ENCODE results near the gene HS3ST2. TPM values are rescaled to one million over a fixed set of nuclear protein-coding genes. Genes with fewer than 3 reads are reported as not detected.

The HS3ST2 gene
- polyA plus RNA-seq, 2 of the 4 experiments (the other 2 are of a cell fraction), result not detected

GRCh38 chr16:22900863-22901262 is 86.9 kb downstream of the HS3ST2 start:
- H3K27ac ChIP-seq, result no peak overlapping the region
- WGBS (ENCODE audit: missing lambda C conversion rate), result 21% methylated on average over 6 of the region's 6 CpGs
- H3K9me3 ChIP-seq, result 0 out of 3 replicates have a peak, but pooled peaks cover 6% of the 10 kb centered on the region
- CTCF ChIA-PET, result interaction anchor here (1.1 to 2.7 kb wide), 6 partner anchors 10 to 1135 kb away, joined by 3 to 16 read pairs (median 4); no protein-coding TSS in a partner anchor
- no peak for TF ChIP-seq HEYL (CRISPR knock-in tag; IDR thresholded peaks at IDR 0.05)
- no peak for TF ChIP-seq NPAS2 (CRISPR knock-in tag; IDR thresholded peaks at IDR 0.05; ENCODE audit: borderline replicate concordance)
- TF ChIP-seq ESRRA (IDR thresholded peaks at IDR 0.05; ENCODE audit: borderline replicate concordance, low read length), result no peak
- TF ChIP-seq, protein P1, sequence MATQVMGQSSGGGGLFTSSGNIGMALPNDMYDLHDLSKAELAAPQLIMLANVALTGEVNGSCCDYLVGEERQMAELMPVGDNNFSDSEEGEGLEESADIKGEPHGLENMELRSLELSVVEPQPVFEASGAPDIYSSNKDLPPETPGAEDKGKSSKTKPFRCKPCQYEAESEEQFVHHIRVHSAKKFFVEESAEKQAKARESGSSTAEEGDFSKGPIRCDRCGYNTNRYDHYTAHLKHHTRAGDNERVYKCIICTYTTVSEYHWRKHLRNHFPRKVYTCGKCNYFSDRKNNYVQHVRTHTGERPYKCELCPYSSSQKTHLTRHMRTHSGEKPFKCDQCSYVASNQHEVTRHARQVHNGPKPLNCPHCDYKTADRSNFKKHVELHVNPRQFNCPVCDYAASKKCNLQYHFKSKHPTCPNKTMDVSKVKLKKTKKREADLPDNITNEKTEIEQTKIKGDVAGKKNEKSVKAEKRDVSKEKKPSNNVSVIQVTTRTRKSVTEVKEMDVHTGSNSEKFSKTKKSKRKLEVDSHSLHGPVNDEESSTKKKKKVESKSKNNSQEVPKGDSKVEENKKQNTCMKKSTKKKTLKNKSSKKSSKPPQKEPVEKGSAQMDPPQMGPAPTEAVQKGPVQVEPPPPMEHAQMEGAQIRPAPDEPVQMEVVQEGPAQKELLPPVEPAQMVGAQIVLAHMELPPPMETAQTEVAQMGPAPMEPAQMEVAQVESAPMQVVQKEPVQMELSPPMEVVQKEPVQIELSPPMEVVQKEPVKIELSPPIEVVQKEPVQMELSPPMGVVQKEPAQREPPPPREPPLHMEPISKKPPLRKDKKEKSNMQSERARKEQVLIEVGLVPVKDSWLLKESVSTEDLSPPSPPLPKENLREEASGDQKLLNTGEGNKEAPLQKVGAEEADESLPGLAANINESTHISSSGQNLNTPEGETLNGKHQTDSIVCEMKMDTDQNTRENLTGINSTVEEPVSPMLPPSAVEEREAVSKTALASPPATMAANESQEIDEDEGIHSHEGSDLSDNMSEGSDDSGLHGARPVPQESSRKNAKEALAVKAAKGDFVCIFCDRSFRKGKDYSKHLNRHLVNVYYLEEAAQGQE (IDR thresholded peaks at IDR 0.05), result no peak
- TF ChIP-seq POLR2AphosphoS2 (conservative IDR thresholded peaks at IDR 0.05; ENCODE audit: low read length), result no peak
- no peak for TF ChIP-seq NR3C1 (IDR thresholded peaks at IDR 0.05)
- no peak for TF ChIP-seq CHD2 (IDR thresholded peaks at IDR 0.05; ENCODE audit: low read length, partially characterized antibody)
- no peak for ATAC-seq
- no peak overlapping the region for H3K4me2 ChIP-seq
- H3K4me1 ChIP-seq, result no peaks in the 10 kb centered on the region
- POLR2A ChIA-PET, result no interaction called here
- H3K4me3 ChIP-seq, result no peak overlapping the region
- DNase-seq (ENCODE audit: low read depth in 1 of 2, low spot score in 1 of 2), result no peak
- FAIRE-seq, result no peak

GRCh38 chr16:22901563-22901962 is 87.6 kb downstream of the HS3ST2 start:
- H3K9me3 ChIP-seq, result 0 out of 3 replicates have a peak, but pooled peaks cover 6% of the 10 kb centered on the region
- POLR2A ChIA-PET, result no interaction called here

DNA sequence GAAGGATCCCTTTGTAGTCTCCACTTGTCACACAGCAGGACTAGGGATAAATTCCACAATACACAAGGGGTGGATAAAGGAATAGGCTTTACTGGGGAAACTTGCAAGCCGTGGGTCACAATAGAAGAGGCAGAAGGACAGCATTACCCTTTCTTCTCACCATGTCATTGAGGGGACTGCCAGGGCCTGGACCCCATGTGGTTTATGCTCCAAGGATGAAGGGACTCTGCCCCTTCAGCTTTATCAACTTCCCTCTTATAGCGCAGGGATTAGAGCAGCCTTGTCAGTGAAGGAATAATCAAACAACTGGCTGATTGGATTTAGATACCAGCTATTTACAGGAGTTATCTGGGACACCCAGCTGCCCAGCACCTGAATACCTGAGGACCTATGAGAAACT is 89.8 kb downstream of the HS3ST2 start:
- Histone ChIP-seq H3K4me1 (no peaks in the 10 kb centered on the region), H3K4me3 (no peak overlapping the region), H3K9me3 (0 out of 3 replicates have a peak, but pooled peaks cover 6% of the 10 kb centered on the region), H3K27ac (no peak overlapping the region), H3K4me2 (no peak overlapping the region)
- no peak for ATAC-seq
- TF ChIP-seq CEBPB (IDR thresholded peaks at IDR 0.05) (no peak), SMC3 (IDR thresholded peaks at IDR 0.05) (no peak), ZFP36 (IDR thresholded peaks at IDR 0.05; ENCODE audit: borderline replicate concordance, partially characterized antibody) (no peak), TP53 (CRISPR knock-in tag; IDR thresholded peaks at IDR 0.05) (no peak), MYC (IDR thresholded peaks at IDR 0.05; ENCODE audit: borderline replicate concordance, low read length) (no peak), ZSCAN20 (CRISPR knock-in tag; IDR thresholded peaks at IDR 0.05) (no peak), USF2 (IDR thresholded peaks at IDR 0.05) (no peak), HOXB5 (CRISPR knock-in tag; IDR thresholded peaks at IDR 0.05) (no peak), E2F6 (IDR thresholded peaks at IDR 0.05; ENCODE audit: borderline replicate concordance, low read depth) (no peak), RFX5 (IDR thresholded peaks at IDR 0.05) (no peak), EHF (CRISPR knock-in tag; IDR thresholded peaks at IDR 0.05) (no peak), RARB (CRISPR knock-in tag; IDR thresholded peaks at IDR 0.05) (no peak)
- TF ChIP-seq, protein P2, sequence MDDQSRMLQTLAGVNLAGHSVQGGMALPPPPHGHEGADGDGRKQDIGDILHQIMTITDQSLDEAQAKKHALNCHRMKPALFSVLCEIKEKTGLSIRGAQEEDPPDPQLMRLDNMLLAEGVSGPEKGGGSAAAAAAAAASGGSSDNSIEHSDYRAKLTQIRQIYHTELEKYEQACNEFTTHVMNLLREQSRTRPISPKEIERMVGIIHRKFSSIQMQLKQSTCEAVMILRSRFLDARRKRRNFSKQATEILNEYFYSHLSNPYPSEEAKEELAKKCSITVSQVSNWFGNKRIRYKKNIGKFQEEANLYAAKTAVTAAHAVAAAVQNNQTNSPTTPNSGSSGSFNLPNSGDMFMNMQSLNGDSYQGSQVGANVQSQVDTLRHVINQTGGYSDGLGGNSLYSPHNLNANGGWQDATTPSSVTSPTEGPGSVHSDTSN (IDR thresholded peaks at IDR 0.05), result no peak
- ChIA-PET CTCF (no interaction called here), POLR2A (no interaction called here)
- no peak for FAIRE-seq
- 3% methylated on average over 2 of the region's 2 CpGs for WGBS (ENCODE audit: missing lambda C conversion rate)
- DNase-seq (ENCODE audit: low read depth in 1 of 2, low spot score in 1 of 2), result no peak

More at GRCh38 chr16:22901563-22901962, 87.6 kb downstream of the HS3ST2 start:
- Histone ChIP-seq H3K4me1 (no peaks in the 10 kb centered on the region), H3K27ac (no peak overlapping the region), H3K4me2 (no peak overlapping the region), H3K4me3 (no peak overlapping the region)
- 6% methylated on average over 5 of the region's 5 CpGs for WGBS (ENCODE audit: missing lambda C conversion rate)
- FAIRE-seq, result no peak
- CTCF ChIA-PET, result interaction anchor here (0.6 to 1.7 kb wide), 7 partner anchors 11 to 1261 kb away, joined by 3 to 7 read pairs (median 3); no protein-coding TSS in a partner anchor
- no peak for ATAC-seq
- TF ChIP-seq HDAC2 (IDR thresholded peaks at IDR 0.05), result no peak
- TF ChIP-seq KDM1A (IDR thresholded peaks at IDR 0.05; ENCODE audit: low read depth), result no peak
- TF ChIP-seq NPAS2 (CRISPR knock-in tag; IDR thresholded peaks at IDR 0.05; ENCODE audit: borderline replicate concordance), result no peak
- no peak for TF ChIP-seq EHMT2 (IDR thresholded peaks at IDR 0.05; ENCODE audit: low read depth)
- TF ChIP-seq ESRRA (IDR thresholded peaks at IDR 0.05; ENCODE audit: borderline replicate concordance, low read length), result no peak
- TF ChIP-seq CEBPB (IDR thresholded peaks at IDR 0.05), result no peak
- no peak for TF ChIP-seq CBX2 (IDR thresholded peaks at IDR 0.05; ENCODE audit: borderline replicate concordance, low read depth)
- TF ChIP-seq RCOR1 (IDR thresholded peaks at IDR 0.05; ENCODE audit: low read depth, low read length), result no peak
- DNase-seq (ENCODE audit: low read depth in 1 of 2, low spot score in 1 of 2), result no peak

Data from A549 (cell line).